SKM-1 (cell line): Measurements from ENCODE around the gene C5.
"Not testable (repeated sequence)": the region's sequence is repeated elsewhere in the genome, so short reads cannot be mapped to it uniquely, and the experiment has no call there.

ENCODE experiments used
- DNase-seq: peaks from one replicate; lab custom pipeline; 2025; ENCODE audit not compliant: unreplicated experiment; lab: John Stamatoyannopoulos, UW

The C5 gene

DNA sequence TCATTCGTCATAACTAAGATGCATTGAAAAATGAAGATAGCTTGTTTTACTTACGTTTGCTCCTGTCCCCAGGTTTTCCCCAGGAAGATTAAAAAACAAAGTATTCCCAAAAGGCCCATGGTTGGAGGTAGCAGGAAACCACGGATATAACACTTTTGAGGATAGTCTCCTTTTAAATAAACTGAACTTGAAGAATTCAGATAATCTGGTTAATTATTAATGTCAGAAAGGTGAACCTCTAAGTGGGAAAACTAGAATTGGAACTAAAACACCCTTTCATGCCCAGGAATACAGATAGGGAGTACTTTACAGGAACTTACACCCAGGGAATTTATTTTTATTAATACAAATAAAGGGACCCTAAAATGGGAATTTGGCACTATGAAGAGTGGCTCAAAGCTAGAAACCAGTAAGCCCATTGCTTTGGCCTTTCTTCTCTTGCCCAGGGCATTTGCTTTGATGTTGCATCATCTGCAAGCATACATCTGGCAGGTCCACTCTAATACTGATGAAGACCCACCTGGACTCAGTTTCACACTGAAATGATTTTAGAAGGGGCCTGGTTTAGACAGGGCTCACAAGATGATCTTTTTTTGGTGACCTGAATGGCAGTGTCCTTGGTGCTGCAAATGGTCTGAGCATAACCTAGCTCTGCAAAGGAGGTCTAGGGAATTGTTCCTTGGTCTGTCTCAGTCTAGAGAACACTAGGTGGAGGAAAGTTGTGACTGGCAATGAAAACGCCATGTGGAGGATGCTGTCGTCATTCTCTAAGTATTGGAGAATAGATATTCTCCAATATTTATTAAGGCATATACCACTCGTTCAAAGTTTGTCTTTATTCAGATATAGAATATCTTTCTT is at the start of gene C5:
C5 (minus strand) TSS at position 148 of the 861 bp plus-strand sequence; CDS start at position 119, 29 bp downstream.
- DNase-seq = no peak

DNA sequence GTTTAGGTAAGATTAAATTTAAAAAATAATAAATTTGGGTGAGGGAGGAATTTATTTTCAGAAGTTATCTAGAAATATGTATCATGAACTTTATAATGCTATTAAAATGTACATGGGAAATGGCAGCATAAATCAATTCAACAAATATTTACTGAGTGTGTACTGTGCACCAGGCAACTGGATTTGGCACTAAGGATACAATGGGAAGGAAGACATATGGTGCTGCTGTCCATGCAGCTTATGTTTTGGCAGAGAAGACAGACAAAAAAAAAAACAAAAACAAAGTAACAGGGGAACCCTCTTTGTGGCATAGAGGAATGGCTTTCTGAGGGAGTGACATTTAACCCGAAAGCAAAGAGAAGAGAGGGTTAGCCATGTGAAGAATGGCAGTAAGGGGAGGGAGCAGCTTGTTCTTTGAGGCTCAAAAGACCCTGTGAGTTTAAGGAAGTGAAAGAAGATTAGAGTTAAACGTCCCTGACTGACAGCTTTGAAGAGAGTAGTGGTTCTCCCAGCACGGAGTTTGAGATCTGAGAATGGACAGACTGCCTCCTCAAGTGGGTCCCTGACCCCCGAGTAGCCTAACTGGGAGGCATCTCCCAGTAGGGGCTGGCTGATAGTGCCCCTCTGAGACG is 48.6 kb upstream of the C5 start:
- DNase-seq = no peak

DNA sequence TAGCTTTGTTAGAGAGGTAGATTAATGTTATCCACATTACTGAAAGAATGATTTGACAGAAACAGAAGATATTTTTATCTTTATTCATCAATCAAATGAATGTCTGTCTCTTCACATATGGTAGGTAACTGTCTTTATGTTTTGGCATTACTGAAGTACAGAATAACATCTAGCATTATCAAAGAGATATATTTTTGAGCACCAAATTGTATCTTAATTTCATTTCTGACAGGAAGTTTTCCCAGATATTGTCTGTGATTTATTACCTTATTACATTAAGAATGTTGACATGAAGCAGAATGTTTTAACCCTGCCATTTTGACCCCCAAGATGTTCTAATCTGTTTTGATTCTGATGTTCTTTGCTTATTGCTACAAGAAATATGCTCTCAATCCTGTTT is 45.0 kb upstream of the C5 start:
- no peak for DNase-seq

DNA sequence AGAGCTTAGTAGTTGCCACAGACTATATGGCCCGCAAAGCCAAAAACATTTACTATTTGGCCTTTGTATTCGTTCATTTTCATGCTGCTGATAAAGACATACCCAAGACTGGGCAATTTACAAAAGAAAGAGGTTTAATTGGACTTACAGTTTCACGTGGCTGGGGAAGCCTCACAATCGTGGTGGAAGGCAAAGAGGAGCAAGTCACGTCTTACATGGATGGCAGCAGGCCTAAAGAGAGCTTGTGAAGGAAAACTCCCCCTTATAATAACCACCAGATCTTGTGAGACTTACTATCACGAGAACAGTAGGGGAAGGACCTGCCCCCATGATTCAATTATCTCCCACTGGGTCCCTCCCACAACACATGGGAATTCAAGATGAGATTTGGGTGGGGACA is 40.7 kb upstream of the C5 start:
- DNase-seq = not testable (repeated sequence)

DNA sequence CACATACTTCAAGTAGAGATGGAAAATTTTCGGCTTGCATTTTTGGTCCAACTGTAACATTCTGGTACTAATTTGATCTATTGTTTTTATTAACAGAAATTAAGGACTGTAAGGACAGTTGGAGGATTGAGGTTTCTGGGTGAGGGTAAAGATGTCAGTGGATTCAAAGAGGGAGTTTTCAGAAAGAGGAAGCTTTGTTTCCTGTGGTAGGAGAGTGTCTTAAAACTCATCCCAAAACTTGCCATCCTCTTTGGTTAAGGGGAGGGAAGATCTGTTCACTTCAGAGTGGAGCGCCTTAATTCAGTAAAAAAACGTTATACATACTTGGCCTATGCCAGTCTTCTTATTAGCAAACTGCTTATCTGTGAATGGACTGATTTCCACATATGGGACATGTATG is 38.5 kb upstream of the C5 start:
- no peak for DNase-seq

DNA sequence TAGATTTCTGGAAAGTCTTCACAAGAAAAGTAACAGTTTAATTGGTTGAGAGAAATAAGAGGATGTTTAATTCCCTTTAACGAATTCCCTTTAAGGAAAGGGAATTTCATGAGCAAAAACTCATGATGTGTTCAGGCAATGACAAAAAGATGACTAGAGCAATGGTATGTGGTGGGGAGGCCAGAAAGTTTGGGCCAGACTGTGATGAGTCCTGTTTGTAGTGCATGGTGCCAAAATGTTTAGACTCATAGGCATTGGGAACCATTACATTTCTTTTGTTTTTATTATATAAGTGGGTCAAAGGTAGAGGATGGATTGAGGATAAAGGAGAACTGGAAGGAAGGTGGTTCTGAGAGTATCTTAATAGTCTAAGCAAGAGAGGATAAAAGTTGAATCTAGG is 35.6 kb upstream of the C5 start:
- no peak for DNase-seq

DNA sequence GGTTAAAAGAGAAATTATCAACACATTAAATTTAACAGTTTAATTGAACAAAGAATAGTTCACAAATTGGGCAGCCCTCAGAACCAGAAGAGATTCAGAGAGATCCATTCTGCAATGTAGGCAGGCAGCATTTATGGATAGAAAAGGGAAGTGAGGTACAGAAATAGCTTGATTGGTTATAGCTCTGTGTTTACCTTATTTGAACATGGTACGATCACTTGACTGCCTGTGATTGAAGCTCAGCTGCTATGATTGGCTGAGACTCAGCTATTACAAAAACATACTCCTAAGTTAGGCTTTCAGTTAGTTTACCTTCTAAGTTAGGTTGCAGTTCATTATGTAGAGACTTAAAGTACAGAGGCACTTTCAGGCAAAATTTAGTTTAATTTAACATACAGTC is 32.0 kb upstream of the C5 start:
- DNase-seq = no peak

DNA sequence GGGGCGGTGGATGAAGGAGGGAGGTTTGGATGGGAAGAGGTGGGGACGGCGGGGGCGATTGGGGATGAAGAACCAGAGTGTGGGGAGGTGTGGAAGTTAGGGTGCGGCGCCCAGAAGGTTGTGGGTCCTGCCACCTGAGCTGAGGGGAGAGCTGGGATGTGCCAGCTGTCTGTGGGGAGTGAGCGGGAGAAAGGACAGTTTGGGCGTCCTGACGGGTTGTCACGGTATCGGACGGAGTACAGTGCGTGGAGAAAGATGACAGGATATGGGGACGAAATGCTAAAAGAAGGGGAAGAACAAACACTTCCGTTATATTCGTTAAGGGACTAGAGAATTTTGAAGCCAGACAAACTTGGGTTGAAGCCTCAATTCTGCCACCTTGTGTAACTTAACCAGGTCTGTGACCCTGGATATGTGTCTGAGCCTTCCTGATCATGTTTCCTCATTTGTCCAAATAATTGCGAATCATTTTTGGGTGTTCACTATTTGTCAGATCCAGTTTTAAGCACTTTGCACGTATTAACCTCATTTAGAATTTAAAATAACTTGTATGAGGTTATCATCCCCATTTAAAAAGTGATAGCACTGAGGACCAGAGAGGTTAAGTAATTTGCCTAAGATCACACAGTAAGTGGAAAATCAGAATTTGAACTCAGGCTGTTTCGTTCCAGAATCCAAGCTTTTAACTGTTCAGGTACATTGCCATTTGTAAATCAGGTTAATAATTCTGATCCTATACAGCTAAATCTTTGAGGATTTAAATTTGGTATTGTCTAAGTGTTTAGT is 25.4 kb upstream of the C5 start:
- peak; percentile 71 for DNase-seq

DNA sequence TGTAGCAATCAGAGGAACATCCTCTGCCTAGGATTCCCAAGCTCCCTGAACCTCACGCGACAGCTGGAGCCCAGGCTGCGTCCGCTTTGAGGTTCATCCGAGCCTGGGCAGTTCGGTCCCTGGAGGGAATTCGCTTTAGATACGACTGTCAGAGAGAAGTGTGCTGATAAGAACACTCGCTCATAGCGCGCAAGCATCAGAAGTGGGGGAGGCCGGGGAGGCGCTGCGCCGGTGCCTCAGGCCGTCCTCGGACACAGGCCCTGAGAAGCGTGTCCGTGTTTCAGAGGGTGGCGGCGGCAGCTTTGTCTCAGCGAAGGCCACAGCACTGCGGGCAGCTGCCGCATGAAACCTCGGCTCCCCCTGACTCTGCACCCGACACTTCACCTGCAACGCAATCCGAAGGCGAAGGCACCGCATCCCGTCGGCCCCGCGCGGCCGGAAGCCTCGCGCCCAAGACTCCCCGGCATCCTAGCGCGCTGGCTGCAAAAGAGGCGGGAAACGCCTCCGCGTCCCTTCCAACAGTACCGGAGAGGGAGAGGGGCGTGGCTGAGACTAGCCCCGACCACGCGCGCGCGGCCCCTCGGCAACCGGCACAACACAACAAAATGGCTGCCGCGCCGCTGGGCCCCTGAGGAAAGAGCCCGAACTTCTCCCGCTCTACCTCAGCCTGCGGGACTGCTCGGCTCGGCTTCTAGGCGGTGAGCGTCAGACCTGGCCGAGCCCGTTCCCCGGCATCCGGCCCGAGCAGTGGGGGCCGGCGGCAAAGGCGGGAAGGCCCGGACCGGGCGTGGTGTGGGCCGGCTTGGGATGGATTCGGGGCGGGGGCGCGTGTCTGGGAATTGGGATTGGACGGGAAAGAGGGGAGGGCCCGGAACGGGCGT is 24.5 kb upstream of the C5 start, which contains the start of gene CNTRL:
CNTRL (plus strand) TSS at position 586 of the 881 bp plus-strand sequence. CDS start 13,372 bp downstream, outside the sequence.
- DNase-seq = peak; percentile 92

DNA sequence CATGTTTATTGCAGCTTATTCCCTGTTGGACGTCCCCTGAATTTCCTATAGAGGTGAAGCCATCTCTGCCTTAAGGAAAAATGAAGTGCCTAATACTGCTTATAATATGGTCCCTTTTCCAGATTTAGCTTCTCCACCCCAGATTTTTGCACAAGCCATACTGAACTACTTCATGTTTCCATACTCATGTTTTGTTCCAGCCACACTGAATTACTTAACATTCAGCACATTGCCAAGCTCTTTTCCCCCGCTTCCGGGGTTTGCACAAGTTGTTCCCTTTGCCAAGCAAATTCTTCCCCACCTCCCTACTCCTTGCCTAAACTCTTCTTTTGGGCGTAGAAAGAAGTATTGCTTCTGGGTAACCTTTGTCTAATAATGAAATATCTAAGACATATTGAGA is 23.0 kb upstream of the C5 start:
- peak; percentile 81 for DNase-seq

DNA sequence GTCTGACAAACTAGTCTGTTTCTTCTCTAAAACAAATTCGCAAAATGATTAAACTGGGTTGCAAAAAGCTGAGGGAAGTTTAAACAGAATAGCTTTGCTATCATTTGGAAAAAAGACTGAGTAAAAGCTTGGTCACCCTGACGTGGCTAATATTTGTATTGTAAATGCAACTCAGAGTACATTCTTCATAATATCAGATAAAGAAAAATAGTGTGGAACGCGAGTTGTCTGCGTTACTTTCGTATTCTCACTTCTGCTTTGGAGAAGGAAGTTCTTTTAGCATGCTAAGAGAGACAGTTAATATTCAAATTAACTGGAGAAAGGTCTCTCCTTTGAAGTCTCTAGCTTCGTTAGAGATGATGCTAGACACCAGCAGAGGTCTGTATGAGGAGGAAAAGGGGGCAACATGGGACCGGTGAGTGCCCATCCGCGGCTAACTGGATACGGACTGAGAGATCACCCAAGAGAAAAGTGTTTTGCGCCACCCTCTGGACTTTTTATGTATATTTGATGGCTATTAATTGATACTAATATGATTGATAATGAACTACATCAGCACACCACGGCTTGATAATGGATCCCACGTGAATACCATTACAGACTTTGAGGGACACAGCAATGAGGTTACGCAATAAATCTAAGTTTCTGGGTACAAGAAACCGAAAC is 21.8 kb upstream of the C5 start:
- peak; percentile 35 for DNase-seq

DNA sequence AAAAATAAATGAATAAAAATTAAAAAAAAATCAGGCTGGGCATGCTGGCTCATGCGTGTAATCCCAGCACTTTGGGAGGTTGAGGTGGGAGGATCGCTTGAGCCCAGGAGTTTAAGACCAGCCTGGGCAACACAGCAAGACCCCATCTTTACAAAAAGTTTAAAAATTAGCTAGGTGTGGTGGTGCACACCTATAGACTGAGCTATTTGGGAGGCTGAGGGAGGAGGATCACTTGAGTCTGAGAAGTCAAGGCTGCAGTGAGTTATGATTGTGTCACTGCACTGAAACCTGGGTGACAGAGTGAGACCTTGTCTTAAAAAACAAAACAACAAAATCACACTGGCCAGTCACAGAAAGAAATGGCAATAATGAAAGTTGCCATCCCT is 21.3 kb upstream of the C5 start:
- no peak for DNase-seq

DNA sequence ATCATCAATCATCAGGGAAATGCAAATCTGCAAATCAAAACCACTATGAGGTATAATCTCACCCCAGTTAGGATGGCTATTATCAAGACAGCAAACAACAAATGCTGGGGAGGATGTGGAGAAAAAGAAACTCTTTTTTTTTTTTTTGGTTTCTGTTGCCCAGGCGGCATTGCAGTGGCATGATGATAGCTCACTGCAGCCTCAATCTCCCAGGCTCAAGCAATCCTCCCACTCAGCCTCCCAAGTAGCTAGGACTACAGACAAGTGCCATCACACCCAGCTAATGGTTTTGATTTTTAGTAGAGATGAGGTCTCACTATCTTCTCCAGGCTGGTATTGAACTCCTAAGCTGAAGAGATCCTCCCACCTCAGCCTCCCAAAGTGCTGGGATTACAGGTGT is 19.3 kb upstream of the C5 start:
- no peak for DNase-seq

DNA sequence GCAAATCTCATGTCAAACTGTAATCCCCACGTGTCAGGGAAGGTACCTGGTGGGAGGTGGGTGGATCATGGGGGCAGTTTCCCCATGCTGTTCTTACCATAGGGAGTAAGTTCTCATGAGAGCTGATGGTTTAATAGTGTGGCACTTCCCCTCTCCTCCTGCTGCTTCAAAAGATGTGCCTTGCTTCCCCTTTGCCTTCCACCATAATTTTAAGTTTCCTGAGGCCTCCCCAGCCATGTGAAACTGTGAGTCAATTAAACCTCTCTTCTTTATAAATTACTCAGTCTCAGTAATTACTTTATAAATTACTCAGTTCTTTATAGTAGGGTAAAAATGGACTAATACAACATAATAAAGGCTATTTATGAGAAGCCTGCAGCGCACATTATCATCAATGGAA is 17.6 kb upstream of the C5 start:
- peak; percentile 4 for DNase-seq

DNA sequence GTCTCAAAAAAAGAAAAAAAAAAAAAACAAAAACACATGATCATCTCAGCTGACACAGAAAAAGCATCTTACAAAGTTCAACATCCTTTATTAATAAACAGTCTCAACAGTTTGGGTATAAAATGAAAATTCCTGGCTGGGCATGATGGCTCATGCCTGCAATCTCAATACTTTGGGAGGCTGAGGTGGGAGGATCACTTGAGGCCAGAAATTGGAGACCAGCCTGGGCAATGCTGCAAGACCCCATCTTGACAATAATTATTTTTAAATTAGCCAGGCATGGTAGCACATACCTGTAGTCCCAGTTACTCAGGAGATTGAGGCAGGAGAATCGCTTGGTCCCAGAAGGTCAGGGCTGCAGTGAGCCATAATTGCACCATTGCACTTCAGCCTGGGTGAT is 16.8 kb upstream of the C5 start:
- DNase-seq = no peak

DNA sequence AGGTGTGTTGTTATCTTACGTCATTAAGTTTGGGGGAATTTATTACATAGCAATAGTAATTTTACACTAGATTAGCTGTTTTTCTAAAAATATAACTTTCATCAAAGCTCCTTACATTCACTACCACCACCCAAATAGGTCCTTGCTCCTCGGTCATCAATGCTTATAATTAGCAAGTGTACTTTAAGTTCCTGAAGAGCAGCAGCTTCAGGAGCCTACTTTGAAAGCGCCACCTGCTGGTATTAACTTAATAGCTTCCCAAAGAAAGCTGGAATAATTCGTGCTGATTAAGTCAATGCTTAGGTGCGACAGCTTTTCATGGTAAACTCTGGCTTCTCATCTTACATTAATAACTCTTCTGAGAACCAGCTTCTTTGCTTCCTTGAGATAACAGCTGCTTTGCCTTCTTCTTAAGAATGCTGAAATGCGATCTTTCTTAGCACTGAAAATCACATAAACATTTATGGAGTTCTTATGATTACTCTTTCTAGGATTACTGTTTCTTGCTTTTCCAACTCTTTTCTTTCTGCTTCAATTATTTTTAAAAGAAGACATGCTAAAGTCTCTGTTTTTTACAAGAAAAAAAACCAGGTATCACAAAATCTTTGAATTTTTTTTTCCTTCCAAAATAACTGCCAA is 10.0 kb upstream of the C5 start:
- peak; percentile 26 for DNase-seq

DNA sequence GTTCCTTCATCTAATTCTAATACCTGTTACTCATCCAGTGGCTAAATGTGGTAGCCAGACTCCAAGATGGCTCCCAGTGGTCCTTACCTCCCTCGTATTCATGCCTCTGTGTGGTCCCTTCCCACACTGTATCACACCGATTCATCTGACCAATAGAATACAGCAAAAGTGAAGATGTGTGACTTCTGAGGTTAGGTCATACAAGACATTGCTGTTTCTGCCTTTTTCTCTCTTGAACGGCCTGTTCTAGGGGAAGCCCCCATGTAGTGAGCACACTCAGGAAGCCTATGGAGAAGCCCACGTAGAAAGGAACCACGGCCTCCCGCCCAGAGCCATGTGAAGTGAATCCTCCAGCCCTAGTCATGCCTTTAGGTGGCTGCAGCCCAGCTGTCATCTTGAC is 9.4 kb upstream of the C5 start:
- no peak for DNase-seq

DNA sequence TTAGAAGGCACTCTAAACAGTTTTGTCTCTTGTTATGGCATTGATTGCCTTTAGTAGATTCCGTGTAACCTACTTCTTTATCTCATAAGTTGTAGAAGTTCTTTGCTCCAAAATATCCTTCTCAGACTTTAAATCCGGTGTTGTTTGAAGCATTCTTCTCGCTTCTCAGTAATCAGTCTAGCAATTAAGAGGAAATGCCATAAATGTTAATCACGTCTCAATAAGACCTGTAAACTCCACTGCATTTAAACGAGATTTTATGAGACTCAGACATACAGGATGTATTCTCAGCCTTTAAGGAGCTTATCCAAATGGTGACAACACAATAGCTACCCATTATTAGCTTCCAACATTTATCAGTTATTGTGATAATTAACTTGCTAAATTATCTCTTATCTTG is 7.7 kb upstream of the C5 start:
- no peak for DNase-seq

DNA sequence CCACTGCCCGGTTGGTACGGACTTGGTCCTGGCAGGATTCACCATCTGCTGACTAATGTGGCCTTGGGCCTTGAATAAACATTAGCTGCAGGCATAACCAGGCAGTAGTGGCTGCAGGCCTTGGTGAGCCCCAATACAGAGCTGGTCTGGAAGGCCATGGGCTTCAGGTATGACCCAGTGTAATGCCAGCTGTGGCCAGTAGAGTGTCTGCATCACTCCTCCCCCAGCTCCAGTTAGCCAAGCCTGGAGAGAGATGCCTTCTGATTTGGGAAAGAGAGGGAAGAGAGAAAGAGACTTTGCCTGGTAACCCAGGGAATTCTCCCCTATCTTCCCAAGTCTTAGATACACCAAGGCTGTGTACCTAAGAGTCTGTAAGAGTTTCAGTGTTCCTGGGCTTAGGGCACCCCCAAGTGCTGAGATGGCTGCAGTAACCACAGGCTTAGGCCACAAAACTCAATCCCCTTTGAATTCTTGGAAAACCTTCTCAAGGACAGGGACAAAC is 5.6 kb upstream of the C5 start:
- DNase-seq = no peak

DNA sequence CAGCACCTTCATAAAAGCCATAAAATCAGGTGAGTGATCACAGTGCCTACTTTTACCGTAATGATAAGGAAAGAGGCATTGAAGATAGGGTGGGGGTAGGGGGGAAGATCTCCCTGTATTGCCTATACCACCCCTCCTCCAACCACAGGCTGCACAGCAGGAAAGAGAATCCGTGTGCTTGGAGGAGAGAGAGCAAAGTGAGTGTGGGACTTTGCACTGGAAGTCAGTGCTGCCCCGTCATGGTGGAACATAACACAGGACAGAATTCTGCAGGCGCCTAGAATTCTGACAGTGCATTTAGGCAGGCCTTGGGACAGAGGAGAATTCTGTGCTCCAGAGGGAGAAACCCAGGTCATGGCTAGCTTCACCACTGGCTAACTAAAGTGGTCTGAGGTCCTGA is 3.5 kb upstream of the C5 start:
- DNase-seq = no peak
